ENCODE measurements around the gene HNRNPA3.
A peak's percentile ranks its signal among the peaks of the same experiment; 100 is the strongest.

Gene HNRNPA3

DNA sequence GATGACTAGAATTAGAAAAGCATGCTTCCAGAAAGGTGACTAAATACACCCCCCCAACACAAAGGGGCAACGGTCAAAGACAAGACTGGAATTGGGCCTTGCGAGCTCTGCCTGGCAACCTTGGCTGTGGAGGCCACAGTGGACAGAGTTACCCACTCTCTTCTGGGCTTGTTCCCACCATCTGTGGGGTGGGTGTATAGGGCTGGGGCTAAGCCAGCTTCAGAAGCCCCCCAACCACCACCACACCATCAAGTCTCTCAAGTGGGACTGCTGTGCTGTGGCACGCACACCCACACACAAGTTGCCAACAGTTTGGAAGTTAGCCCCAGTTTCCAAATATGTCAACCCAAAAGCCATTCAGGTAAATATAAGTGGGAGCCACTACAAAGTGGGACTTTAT is 44.1 kb downstream of the HNRNPA3 start:
- H3K27me3 ChIP-seq (ENCODE audit: insufficient read depth, low read depth, severe bottlenecking): no peaks in the 10 kb centered on the region
- peaks cover 8% of the 10 kb centered on the region for H3K9me3 ChIP-seq (ENCODE audit: severe bottlenecking)
- H3K36me3 ChIP-seq: peaks cover 18% of the 10 kb centered on the region; the same call in 1 of the 2 replicates
- TF ChIP-seq, protein P1, sequence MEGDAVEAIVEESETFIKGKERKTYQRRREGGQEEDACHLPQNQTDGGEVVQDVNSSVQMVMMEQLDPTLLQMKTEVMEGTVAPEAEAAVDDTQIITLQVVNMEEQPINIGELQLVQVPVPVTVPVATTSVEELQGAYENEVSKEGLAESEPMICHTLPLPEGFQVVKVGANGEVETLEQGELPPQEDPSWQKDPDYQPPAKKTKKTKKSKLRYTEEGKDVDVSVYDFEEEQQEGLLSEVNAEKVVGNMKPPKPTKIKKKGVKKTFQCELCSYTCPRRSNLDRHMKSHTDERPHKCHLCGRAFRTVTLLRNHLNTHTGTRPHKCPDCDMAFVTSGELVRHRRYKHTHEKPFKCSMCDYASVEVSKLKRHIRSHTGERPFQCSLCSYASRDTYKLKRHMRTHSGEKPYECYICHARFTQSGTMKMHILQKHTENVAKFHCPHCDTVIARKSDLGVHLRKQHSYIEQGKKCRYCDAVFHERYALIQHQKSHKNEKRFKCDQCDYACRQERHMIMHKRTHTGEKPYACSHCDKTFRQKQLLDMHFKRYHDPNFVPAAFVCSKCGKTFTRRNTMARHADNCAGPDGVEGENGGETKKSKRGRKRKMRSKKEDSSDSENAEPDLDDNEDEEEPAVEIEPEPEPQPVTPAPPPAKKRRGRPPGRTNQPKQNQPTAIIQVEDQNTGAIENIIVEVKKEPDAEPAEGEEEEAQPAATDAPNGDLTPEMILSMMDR (IDR thresholded peaks at IDR 0.05; ENCODE audit: low read depth, low read length): no peak
- no peak for DNase-seq
- no peak overlapping the region for H3K4me3 ChIP-seq (ENCODE audit: low read depth, low read length)
- H3K27ac ChIP-seq: no peak overlapping the region

DNA sequence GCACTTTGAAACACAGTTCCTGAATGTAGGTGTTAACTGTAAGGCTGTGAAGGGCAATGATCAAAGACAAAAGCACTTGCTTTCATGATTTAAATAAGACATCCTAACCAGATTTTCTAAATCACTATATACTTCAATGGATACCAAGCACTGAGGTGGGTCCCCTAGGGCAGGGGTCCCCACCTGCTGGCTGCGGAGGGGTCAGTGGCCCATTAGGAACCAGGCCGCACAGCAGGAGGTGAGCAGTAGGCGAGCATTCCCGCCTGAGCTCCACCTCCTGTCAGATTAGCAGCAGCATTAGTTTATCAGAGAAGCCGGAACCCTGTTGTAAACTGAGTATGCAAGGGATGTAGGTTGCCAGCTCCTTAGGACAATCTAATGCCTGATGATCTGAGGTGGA is 44.9 kb downstream of the HNRNPA3 start:
- no peak for DNase-seq
- Histone ChIP-seq H3K9me3 (ENCODE audit: severe bottlenecking) (peaks cover 8% of the 10 kb centered on the region), H3K36me3 (peaks cover 15% of the 10 kb centered on the region; the same call in 1 of the 2 replicates), H3K27ac (no peak overlapping the region), H3K27me3 (ENCODE audit: insufficient read depth, low read depth, severe bottlenecking) (no peaks in the 10 kb centered on the region), H3K4me3 (ENCODE audit: low read depth, low read length) (no peak overlapping the region)
- TF ChIP-seq, protein P1 (IDR thresholded peaks at IDR 0.05; ENCODE audit: low read depth, low read length): no peak

DNA sequence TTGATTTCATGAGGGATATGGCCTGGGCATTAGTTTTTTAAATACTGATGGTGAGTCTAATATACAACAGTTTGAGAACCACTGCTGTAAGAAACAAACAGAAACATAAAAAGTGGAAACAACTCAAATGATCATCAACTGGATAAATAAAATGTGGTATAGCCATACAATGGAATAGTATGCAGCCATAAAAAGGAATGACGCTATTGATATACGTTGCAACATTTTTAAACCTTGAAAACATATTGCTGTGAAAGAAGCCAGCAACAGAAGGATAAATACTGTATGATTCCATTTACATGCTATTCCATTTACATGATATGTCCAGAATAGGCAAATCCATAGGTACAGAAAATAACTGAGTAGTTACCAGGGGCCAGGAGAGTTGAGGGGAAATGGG is 45.5 kb downstream of the HNRNPA3 start:
- H3K9me3 ChIP-seq (ENCODE audit: severe bottlenecking): peaks cover 8% of the 10 kb centered on the region
- peaks cover 15% of the 10 kb centered on the region; the same call in 1 of the 2 replicates for H3K36me3 ChIP-seq
- no peak overlapping the region for H3K4me3 ChIP-seq (ENCODE audit: low read depth, low read length)
- H3K27me3 ChIP-seq (ENCODE audit: insufficient read depth, low read depth, severe bottlenecking): no peaks in the 10 kb centered on the region
- TF ChIP-seq, protein P1 (IDR thresholded peaks at IDR 0.05; ENCODE audit: low read depth, low read length): no peak
- DNase-seq: no peak
- no peak overlapping the region for H3K27ac ChIP-seq

DNA sequence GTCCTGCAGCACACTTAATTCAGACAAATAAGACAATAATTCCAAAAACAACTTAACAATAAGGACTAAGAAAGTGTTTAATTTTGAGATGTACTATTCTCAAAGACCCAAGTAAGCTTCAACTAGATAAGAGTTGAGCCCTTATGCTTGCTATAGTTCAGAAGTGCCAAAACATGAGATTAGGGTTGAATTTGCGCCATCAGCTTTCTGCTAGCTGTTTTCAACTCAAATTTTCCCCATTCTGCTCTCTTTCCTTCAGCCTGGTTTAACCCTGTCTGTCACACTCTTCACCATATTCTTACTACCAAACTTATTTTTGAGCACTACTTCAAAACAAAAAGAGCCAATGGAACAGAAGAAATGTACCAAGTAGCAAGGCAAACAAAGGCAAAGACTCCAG is 47.8 kb downstream of the HNRNPA3 start:
- Histone ChIP-seq H3K9me3 (ENCODE audit: severe bottlenecking) (peaks cover 8% of the 10 kb centered on the region), H3K27ac (no peak overlapping the region)

DNA sequence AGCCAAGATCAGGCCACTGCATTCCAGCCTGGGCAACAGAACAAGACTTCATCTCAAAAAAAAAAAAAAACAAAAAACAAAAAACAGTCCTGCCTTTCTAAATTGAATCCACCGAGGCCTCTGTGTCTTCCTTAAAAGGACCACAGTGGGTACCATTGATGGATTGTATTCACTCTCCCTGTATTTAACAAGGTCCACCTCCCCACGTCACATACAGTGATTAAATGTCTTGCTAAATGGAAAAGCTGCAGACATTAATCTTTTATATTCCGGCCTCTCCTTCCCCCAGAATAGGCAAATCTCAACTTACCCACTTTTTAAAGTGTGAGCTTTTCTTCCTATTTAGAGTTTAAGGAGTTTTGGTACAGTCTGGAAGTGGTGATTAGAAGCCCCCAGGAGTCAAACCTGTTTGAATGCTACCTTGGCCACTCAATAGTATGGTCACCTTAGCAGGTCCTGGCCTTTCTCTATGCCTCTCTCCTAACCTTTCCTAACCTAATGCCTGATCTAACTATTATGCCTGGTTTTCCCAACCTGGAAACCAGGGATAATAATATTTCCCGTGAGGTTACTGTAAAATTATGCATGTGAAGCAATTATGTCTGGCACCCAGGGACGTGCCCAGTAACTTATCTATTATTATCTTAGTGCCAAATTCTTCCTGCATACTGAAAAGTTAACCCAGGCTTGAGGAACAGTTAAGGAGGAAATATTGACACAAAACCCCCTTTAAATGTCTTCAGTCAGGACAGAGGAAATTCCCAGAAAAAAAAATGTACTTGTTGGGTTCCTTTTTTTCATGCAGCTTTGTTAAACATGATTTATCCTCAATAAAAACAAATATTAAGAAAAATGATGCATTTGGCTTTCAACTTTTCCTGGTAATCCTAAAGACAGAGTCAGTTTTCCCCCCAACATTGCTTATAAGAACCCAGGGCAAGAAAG is 48.8 kb downstream of the HNRNPA3 start:
- no peak overlapping the region for H3K27ac ChIP-seq
- DNase-seq: no peak
- peaks cover 19% of the 10 kb centered on the region for H3K36me3 ChIP-seq
- TF ChIP-seq, protein P1 (IDR thresholded peaks at IDR 0.05; ENCODE audit: low read depth, low read length): no peak
- H3K9me3 ChIP-seq (ENCODE audit: severe bottlenecking): peaks cover 8% of the 10 kb centered on the region
- H3K27me3 ChIP-seq (ENCODE audit: insufficient read depth, low read depth, severe bottlenecking): no peaks in the 10 kb centered on the region
- H3K4me3 ChIP-seq (ENCODE audit: low read depth, low read length): peak overlapping the region; percentile 94

More for the DNA sequence above, 47.8 kb downstream of the HNRNPA3 start:
- Histone ChIP-seq H3K4me3 (ENCODE audit: low read depth, low read length) (no peak overlapping the region), H3K36me3 (peaks cover 19% of the 10 kb centered on the region), H3K27me3 (ENCODE audit: insufficient read depth, low read depth, severe bottlenecking) (no peaks in the 10 kb centered on the region)
- no peak for DNase-seq
- TF ChIP-seq, protein P1 (IDR thresholded peaks at IDR 0.05; ENCODE audit: low read depth, low read length): no peak
